Hepatic stellate cell (primary cell): Measurements from ENCODE around the gene DMAC2.
"Not testable (repeated sequence)": the region's sequence is repeated elsewhere in the genome, so short reads cannot be mapped to it uniquely, and the experiment has no call there.

Source experiments
- DNase-seq: peaks from one replicate; pipeline ENCODE4 v3.0.0; 2011; ENCODE audit warnings: low spot score

DMAC2 gene

GRCh38 chr19:41422456-41422855 lies 17.3 kb downstream of the DMAC2 start:
- no peak for DNase-seq

GRCh38 chr19:41421973-41422372 lies 17.7 kb downstream of the DMAC2 start:
- DNase-seq, result no peak

GRCh38 chr19:41421314-41421713 lies 18.4 kb downstream of the DMAC2 start:
- DNase-seq, result no peak

GRCh38 chr19:41420101-41420880 lies 19.4 kb downstream of the DMAC2 start:
- DNase-seq, result no peak

GRCh38 chr19:41416194-41416674 lies 23.5 kb downstream of the DMAC2 start:
- no peak for DNase-seq

- no peak for DNase-seq
Measured at GRCh38 chr19:41415154-41415571, 24.5 kb downstream of the DMAC2 start.

- no peak for DNase-seq
Measured at GRCh38 chr19:41414461-41414860, 25.3 kb downstream of the DMAC2 start.

- DNase-seq, result no peak
Measured at GRCh38 chr19:41413947-41414346, 25.8 kb downstream of the DMAC2 start.

GRCh38 chr19:41412953-41413352 lies 26.8 kb downstream of the DMAC2 start:
- no peak for DNase-seq

GRCh38 chr19:41411968-41412265 lies 27.8 kb downstream of the DMAC2 start:
- DNase-seq, result no peak

GRCh38 chr19:41411100-41411967 lies 28.4 kb downstream of the DMAC2 start:
- DNase-seq, result no peak

- DNase-seq, result no peak
Measured at GRCh38 chr19:41410336-41411054, 29.2 kb downstream of the DMAC2 start.

GRCh38 chr19:41409288-41409687 lies 30.4 kb downstream of the DMAC2 start:
- no peak for DNase-seq

- not testable (repeated sequence) for DNase-seq
Measured at GRCh38 chr19:41408846-41409245, 30.9 kb downstream of the DMAC2 start.

- no peak for DNase-seq
Measured at GRCh38 chr19:41408256-41408655, 31.5 kb downstream of the DMAC2 start.

- no peak for DNase-seq
Measured at GRCh38 chr19:41407271-41407670, 32.4 kb downstream of the DMAC2 start.

GRCh38 chr19:41405776-41406175 lies 33.9 kb downstream of the DMAC2 start:
- DNase-seq, result no peak

GRCh38 chr19:41403181-41403970 lies 36.3 kb downstream of the DMAC2 start:
- no peak for DNase-seq

GRCh38 chr19:41402010-41402409 lies 37.7 kb downstream of the DMAC2 start:
- DNase-seq, result no peak

GRCh38 chr19:41401483-41401882 lies 38.2 kb downstream of the DMAC2 start:
- no peak for DNase-seq

GRCh38 chr19:41399525-41399924 lies 40.2 kb downstream of the DMAC2 start:
- no peak for DNase-seq

GRCh38 chr19:41399091-41399490 lies 40.6 kb downstream of the DMAC2 start:
- DNase-seq, result no peak
